OCI-LY1 (cell line): ENCODE data around the gene USP40.

Experiments used
- H2AFZ ChIP-seq: fragments of 200-600 bp; sonication (generic), shearing (Covaris generic); 2 replicates; pipeline ENCODE4 v1.6.0; 2014; ENCODE audit warnings: antibody characterized with exemption, mild to moderate bottlenecking, low read length
- H3F3A ChIP-seq: fragments of 200-600 bp; sonication (generic), shearing (Covaris generic); 2 replicates; pipeline ENCODE4 v1.6.0; 2014; ENCODE audit warnings: mild to moderate bottlenecking, antibody characterized with exemption, low read length, moderate library complexity; ENCODE audit not compliant: insufficient read depth
- H3K27ac ChIP-seq: fragments of 200-600 bp; sonication (generic); 2 replicates; pipeline ENCODE4 v1.5.1; 2014; ENCODE audit warnings: low read length, mixed run types, mild to moderate bottlenecking, low read depth; ENCODE audit not compliant: poor library complexity, severe bottlenecking
- H3K27me3 ChIP-seq: fragments of 200-600 bp; sonication (generic); 2 replicates; pipeline ENCODE4 v1.6.0; 2014; ENCODE audit warnings: antibody characterized with exemption, mild to moderate bottlenecking, low read length, moderate library complexity; ENCODE audit not compliant: insufficient read depth
- H3K36me3 ChIP-seq: fragments of 200-600 bp; sonication (generic); 2 replicates; pipeline ENCODE4 v1.6.1; 2014; ENCODE audit warnings: mild to moderate bottlenecking, antibody characterized with exemption, low read length, moderate library complexity, mixed read lengths; ENCODE audit not compliant: insufficient read depth
- H3K4me1 ChIP-seq: fragments of 200-600 bp; sonication (generic); 2 replicates; pipeline ENCODE4 v1.5.1; 2014; ENCODE audit warnings: mild to moderate bottlenecking, low read length, moderate library complexity; ENCODE audit not compliant: insufficient read depth, severe bottlenecking
- H3K4me2 ChIP-seq: fragments of 200-600 bp; sonication (generic), shearing (Covaris generic); 2 replicates; pipeline ENCODE4 v1.6.1; 2014; ENCODE audit warnings: low read length
- H3K4me3 ChIP-seq: fragments of 200-600 bp; sonication (generic); 2 replicates; pipeline ENCODE4 v1.5.1; 2014; ENCODE audit warnings: low read length, low read depth, mild to moderate bottlenecking, mixed read lengths; ENCODE audit not compliant: poor library complexity, severe bottlenecking
- H3K79me2 ChIP-seq: fragments of 200-600 bp; shearing (Covaris generic); 2 replicates; pipeline ENCODE4 v1.6.1; 2016; ENCODE audit warnings: mixed run types, low read length, mixed read lengths; ENCODE audit not compliant: insufficient read depth
- H3K9ac ChIP-seq: fragments of 200-600 bp; sonication (generic), shearing (Covaris generic); 2 replicates; pipeline ENCODE4 v1.6.1; 2014; ENCODE audit warnings: mild to moderate bottlenecking, low read length, mixed read lengths
- H3K9me2 ChIP-seq: fragments of 200-600 bp; sonication (generic), shearing (Covaris generic); 2 replicates; pipeline ENCODE4 v1.6.1; 2014; ENCODE audit warnings: low read depth, mild to moderate bottlenecking, low read length, mixed read lengths
- H3K9me3 ChIP-seq: fragments of 200-600 bp; shearing (Covaris generic); 2 replicates; pipeline ENCODE4 v1.6.1; 2014; ENCODE audit warnings: low read length, mixed read lengths
- H4K20me1 ChIP-seq: fragments of 200-600 bp; sonication (generic), shearing (Covaris generic); 2 replicates; pipeline ENCODE4 v1.6.0; 2016; ENCODE audit warnings: mild to moderate bottlenecking, low read length; ENCODE audit not compliant: insufficient read depth
- CTCF ChIP-seq: fragments of 200-600 bp; sonication (generic), shearing (Covaris generic); IDR thresholded peaks from 2 replicates; pipeline ENCODE4 v1.5.1; 2017; ENCODE audit warnings: mild to moderate bottlenecking, antibody characterized with exemption, low read length, moderate library complexity, mixed read lengths
- EZH2 ChIP-seq: fragments of 200-600 bp; sonication (generic), shearing (Covaris generic); IDR thresholded peaks from 2 replicates; pipeline ENCODE4 v1.8.0; 2017; ENCODE audit warnings: borderline replicate concordance, mixed run types, mild to moderate bottlenecking, antibody characterized with exemption, low read length, moderate library complexity, mixed read lengths

USP40 gene

GRCh38 chr2:233433029-233433428 lies 133.6 kb downstream of the USP40 start:
- Histone ChIP-seq H3K9me2 (no peaks in the 10 kb centered on the region), H3F3A (no peaks in the 10 kb centered on the region), H3K9ac (no peak overlapping the region), H3K4me2 (no peak overlapping the region), H2AFZ (no peak overlapping the region), H3K36me3 (no peaks in the 10 kb centered on the region; the same call in none of the 2 replicates), H3K27me3 (no peaks in the 10 kb centered on the region), H3K4me3 (no peak overlapping the region), H3K79me2 (no peaks in the 10 kb centered on the region), H4K20me1 (no peaks in the 10 kb centered on the region), H3K27ac (no peak overlapping the region), H3K4me1 (no peaks in the 10 kb centered on the region), H3K9me3 (no peaks in the 10 kb centered on the region)
- TF ChIP-seq CTCF (no peak), EZH2 (no peak)

- Histone ChIP-seq H3K9ac (no peak overlapping the region), H3F3A (no peaks in the 10 kb centered on the region), H3K4me3 (no peak overlapping the region), H3K79me2 (no peaks in the 10 kb centered on the region), H3K4me1 (no peaks in the 10 kb centered on the region), H3K4me2 (no peak overlapping the region), H4K20me1 (no peaks in the 10 kb centered on the region), H3K27ac (no peak overlapping the region), H3K36me3 (peaks cover 7% of the 10 kb centered on the region; the same call in 1 of the 2 replicates), H3K9me3 (no peaks in the 10 kb centered on the region), H3K27me3 (no peaks in the 10 kb centered on the region), H3K9me2 (no peaks in the 10 kb centered on the region), H2AFZ (no peak overlapping the region)
- TF ChIP-seq CTCF (no peak), EZH2 (no peak)
These were observed 135.9 kb downstream of the USP40 start for GRCh38 chr2:233430651-233431050.

- H3K4me1 ChIP-seq = no peaks in the 10 kb centered on the region
- no peaks in the 10 kb centered on the region for H3K79me2 ChIP-seq
- no peaks in the 10 kb centered on the region for H3F3A ChIP-seq
- no peaks in the 10 kb centered on the region for H3K9me2 ChIP-seq
- no peak overlapping the region for H3K4me2 ChIP-seq
- H4K20me1 ChIP-seq = no peaks in the 10 kb centered on the region
- no peak overlapping the region for H3K9ac ChIP-seq
- H3K27ac ChIP-seq = no peak overlapping the region
- H3K4me3 ChIP-seq = no peak overlapping the region
- H3K36me3 ChIP-seq = peaks cover 7% of the 10 kb centered on the region; the same call in 1 of the 2 replicates
- H3K27me3 ChIP-seq = no peaks in the 10 kb centered on the region
- TF ChIP-seq CTCF (no peak), EZH2 (no peak)
- no peak overlapping the region for H2AFZ ChIP-seq
- no peaks in the 10 kb centered on the region for H3K9me3 ChIP-seq
These were observed 136.5 kb downstream of the USP40 start for GRCh38 chr2:233430081-233430480.
